ENCODE results near the gene CEMIP.

The CEMIP gene

GRCh38 chr15:80854104-80854503 lies 74.9 kb downstream of the CEMIP start:
- no peak for DNase-seq

- no peak for DNase-seq
These were observed 76.0 kb downstream of the CEMIP start for GRCh38 chr15:80855206-80855605.

- peak in 2 of 3 experiments; percentile 58 to 75 for DNase-seq
These were observed 77.2 kb downstream of the CEMIP start for GRCh38 chr15:80856400-80856799.

- peak; percentile 8 to 90 (median 80) for DNase-seq
These were observed 77.7 kb downstream of the CEMIP start for GRCh38 chr15:80856809-80857377.

- DNase-seq = no peak
These were observed 82.6 kb downstream of the CEMIP start for GRCh38 chr15:80861731-80862170.

- no peak for DNase-seq
These were observed 85.5 kb downstream of the CEMIP start for GRCh38 chr15:80864666-80865065.

GRCh38 chr15:80866936-80867335 lies 87.8 kb downstream of the CEMIP start:
- DNase-seq = no peak

- DNase-seq = no peak
These were observed 91.2 kb downstream of the CEMIP start for GRCh38 chr15:80870366-80870765.

- DNase-seq = no peak
These were observed 91.7 kb downstream of the CEMIP start for GRCh38 chr15:80870893-80871292.

GRCh38 chr15:80871858-80872257 lies 92.7 kb downstream of the CEMIP start:
- peak in 1 of 3 experiments; percentile 15 for DNase-seq

- DNase-seq = no peak
These were observed 94.3 kb downstream of the CEMIP start for GRCh38 chr15:80873366-80873952.

- no peak for DNase-seq
These were observed 96.6 kb downstream of the CEMIP start for GRCh38 chr15:80875568-80876347.

GRCh38 chr15:80876348-80876674 lies 97.1 kb downstream of the CEMIP start:
- no peak for DNase-seq

GRCh38 chr15:80878242-80878866 lies 99.2 kb downstream of the CEMIP start:
- DNase-seq = no peak

GRCh38 chr15:80878867-80879250 lies 99.7 kb downstream of the CEMIP start:
- no peak for DNase-seq

GRCh38 chr15:80880086-80880485 lies 100.9 kb downstream of the CEMIP start:
- no peak for DNase-seq

- DNase-seq = no peak
These were observed 104.5 kb downstream of the CEMIP start for GRCh38 chr15:80883641-80884040.

- no peak for DNase-seq
These were observed 105.9 kb downstream of the CEMIP start for GRCh38 chr15:80885016-80885579.

- peak in 2 of 3 experiments; percentile 44 to 78 for DNase-seq
These were observed 108.0 kb downstream of the CEMIP start for GRCh38 chr15:80887148-80887547.

- DNase-seq = no peak
These were observed 109.7 kb downstream of the CEMIP start for GRCh38 chr15:80888846-80889245.

- no peak for DNase-seq
These were observed 111.3 kb downstream of the CEMIP start for GRCh38 chr15:80890341-80891005.

GRCh38 chr15:80891006-80891405 lies 111.8 kb downstream of the CEMIP start:
- DNase-seq = no peak

- no peak for DNase-seq
These were observed 113.2 kb downstream of the CEMIP start for GRCh38 chr15:80892414-80892813.

Measured in NCI-H1417 (cell line).